CD8-positive, alpha-beta memory T cell (primary cell): ENCODE results near the gene MYCBP. TPM values are rescaled to one million over a fixed set of nuclear protein-coding genes. Genes with fewer than 3 reads are reported as not detected.
"Not testable (repeated sequence)": the region's sequence is repeated elsewhere in the genome, so short reads cannot be mapped to it uniquely, and the experiment has no call there.

ENCODE experiments used
- CTCF ChIA-PET: fragments of 350-600 bp; sonication (Branson Sonifier 250); formaldehyde crosslinking; loops from one replicate; lab custom pipeline; 2021; ENCODE audit warnings: antibody characterized with exemption; lab: Charles Lee
- POLR2A ChIA-PET: fragments of 350-600 bp; sonication (Branson Sonifier 250); formaldehyde crosslinking; loops from one replicate; lab custom pipeline; 2021; ENCODE audit warnings: antibody characterized with exemption; lab: Charles Lee
- DNase-seq, 5 donors: peaks; one replicate each; pipeline versions ENCODE4 v3.0.0 to v3.0.0-alpha.2; 2020 to 2022; ENCODE audit warnings: mixed read lengths in 1 of 5
- H3K27ac ChIP-seq: one replicate; pipeline ENCODE4 v1.7.0; 2013; ENCODE audit warnings: low read depth, mild to moderate bottlenecking, low read length, moderate library complexity
- H3K27me3 ChIP-seq: 2 replicates; pipeline ENCODE4 v1.7.0; 2013; ENCODE audit warnings: low read length, mild to moderate bottlenecking; ENCODE audit not compliant: insufficient read depth, poor library complexity, severe bottlenecking
- H3K36me3 ChIP-seq: 2 replicates; pipeline ENCODE4 v1.7.0; 2013; ENCODE audit warnings: mild to moderate bottlenecking, low read length, moderate library complexity; ENCODE audit not compliant: insufficient read depth
- H3K4me1 ChIP-seq: 2 replicates; pipeline ENCODE4 v1.7.0; 2013; ENCODE audit warnings: mild to moderate bottlenecking, low read length, moderate library complexity; ENCODE audit not compliant: insufficient read depth
- H3K4me3 ChIP-seq: 2 replicates; pipeline ENCODE4 v1.7.0; 2013; ENCODE audit warnings: mild to moderate bottlenecking, low read length
- H3K9me3 ChIP-seq: 2 replicates; pipeline ENCODE4 v1.7.0; 2013; ENCODE audit warnings: mild to moderate bottlenecking, low read length
- H3K27ac Mint-ChIP-seq, 8 donors: one replicate each; pipeline ENCODE4 v1.8.0; 2020 to 2021; ENCODE audit warnings: mixed read lengths in 8 of 8, mild to moderate bottlenecking in 6 of 8, inconsistent platforms in 3 of 8, moderate library complexity in 3 of 8
- H3K27me3 Mint-ChIP-seq, 2 donors: one replicate each; pipeline ENCODE4 v1.8.0; 2020 to 2021; ENCODE audit warnings: mixed read lengths in 2 of 2, mild to moderate bottlenecking in 1 of 2, moderate library complexity in 1 of 2
- H3K36me3 Mint-ChIP-seq, 3 donors: one replicate each; pipeline ENCODE4 v1.8.0; 2020 to 2021; ENCODE audit warnings: mixed read lengths in 3 of 3, inconsistent platforms in 1 of 3, mild to moderate bottlenecking in 1 of 3
- H3K4me1 Mint-ChIP-seq, 3 donors: one replicate each; pipeline ENCODE4 v1.8.0; 2020 to 2021; ENCODE audit warnings: mixed read lengths in 3 of 3, inconsistent platforms in 1 of 3, mild to moderate bottlenecking in 1 of 3
- H3K4me3 Mint-ChIP-seq, 7 donors: one replicate each; pipeline ENCODE4 v1.8.0; 2020 to 2021; ENCODE audit warnings: mixed read lengths in 7 of 7, mild to moderate bottlenecking in 6 of 7, moderate library complexity in 4 of 7, inconsistent platforms in 2 of 7
- H3K9me3 Mint-ChIP-seq, 5 donors: one replicate each; pipeline ENCODE4 v1.8.0; 2020 to 2022; ENCODE audit warnings: mixed read lengths in 5 of 5, mild to moderate bottlenecking in 3 of 5, moderate library complexity in 2 of 5, inconsistent platforms in 1 of 5
- polyA plus RNA-seq: library from polyadenylated mRNA; unstranded; fragments of 300-500 nt; fragmentation: Illumina TruSeq; gene quantifications from one replicate; pipeline ENCODE4 v1.2.3, GENCODE V29; 2021
- total RNA-seq, 2 experiments: library from RNA; stranded (reverse); gene quantifications; one replicate each; pipeline ENCODE4 v1.2.3, GENCODE V29; 2021

The MYCBP gene
- total and polyA plus RNA-seq, 3 experiments from 2014 or later, result 63.4 to 74.3 (median 63.9) TPM

- DNase-seq, result peak; percentile 96 to 99 (median 98)
- peaks cover 22% of the 10 kb centered on the region for H3K4me1 ChIP-seq
- peaks cover 6% of the 10 kb centered on the region for H3K36me3 ChIP-seq
- peak within 1 kb of the TSS; percentile 90 to 97 (median 94) for H3K4me3 Mint-ChIP-seq
- H3K27me3 Mint-ChIP-seq, result no peaks in the 10 kb centered on the region
- H3K4me3 ChIP-seq, result peak within 1 kb of the TSS; percentile 89
- H3K9me3 Mint-ChIP-seq, result no peaks in the 10 kb centered on the region
- ChIA-PET POLR2A (interaction anchor here (1.2 kb wide), 1 partner anchor 118 kb away, joined by 5 read pairs; no protein-coding TSS in a partner anchor), CTCF (interaction anchor here (1.1 to 1.2 kb wide), 3 partner anchors 106 to 239 kb away, joined by 3 read pairs; partner anchors contain the start of gene NDUFS5)
- peak within 1 kb of the TSS; percentile 58 for H3K27ac ChIP-seq
- peak within 1 kb of the TSS; percentile 76 to 95 (median 94) for H3K27ac Mint-ChIP-seq
- H3K4me1 Mint-ChIP-seq, result peaks cover 46 to 83% (median 80%) of the 10 kb centered on the region in 3 donors
- peaks cover 0 to 48% (median 9%) of the 10 kb centered on the region in 3 donors for H3K36me3 Mint-ChIP-seq
- no peaks in the 10 kb centered on the region for H3K9me3 ChIP-seq
- no peaks in the 10 kb centered on the region for H3K27me3 ChIP-seq
Measured at GRCh38 chr1:38859561-38860453, 13.3 kb downstream of the MYCBP start, which contains the start of gene RRAGC. RRAGC (minus strand) TSS chr1:38859772; CDS start chr1:38859646, 126 bp downstream.

DNA sequence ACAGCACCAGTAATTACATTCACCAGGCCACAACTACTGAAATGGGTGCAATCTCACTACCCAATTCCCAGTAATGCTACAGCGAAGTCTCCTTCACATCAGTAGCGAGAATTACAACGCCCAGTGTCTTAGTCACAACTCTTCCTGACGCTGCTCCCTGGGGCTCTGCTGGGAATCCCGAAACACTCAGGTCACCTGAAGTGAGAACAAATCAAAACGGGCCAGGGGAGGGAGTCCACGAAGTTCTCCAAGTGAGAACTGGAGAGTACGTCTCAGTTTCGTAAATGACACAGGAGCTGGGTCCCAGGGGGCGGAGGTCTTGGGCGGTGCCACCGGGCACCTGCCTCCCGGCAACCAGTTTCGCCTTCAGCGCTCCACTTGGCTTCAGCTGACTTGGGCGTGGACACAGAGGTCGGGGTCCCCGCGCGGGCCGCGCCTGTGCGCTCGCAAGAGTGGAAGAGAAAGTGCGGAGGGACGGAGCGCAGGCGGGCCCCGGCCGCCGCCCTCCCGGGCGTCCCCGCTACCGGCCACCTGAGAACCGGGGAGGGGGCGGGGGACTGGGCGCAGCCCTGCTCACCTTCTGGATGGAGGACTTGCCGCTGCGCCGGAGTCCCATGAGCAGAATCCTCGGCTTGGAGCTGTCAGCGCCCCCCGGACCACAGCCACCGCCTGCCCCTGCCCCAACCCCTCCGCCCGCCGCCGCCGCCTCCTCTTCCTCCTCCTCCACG is 14.2 kb downstream of the MYCBP start:
- POLR2A ChIA-PET, result interaction anchor here (1.2 kb wide), 1 partner anchor 118 kb away, joined by 5 read pairs; no protein-coding TSS in a partner anchor
- Histone ChIP-seq H3K4me1 (peaks cover 22% of the 10 kb centered on the region), H3K27me3 (no peaks in the 10 kb centered on the region), H3K36me3 (peaks cover 6% of the 10 kb centered on the region), H3K9me3 (no peaks in the 10 kb centered on the region), H3K27ac (peak overlapping the region; percentile 58), H3K4me3 (peak overlapping the region; percentile 89)
- H3K27me3 Mint-ChIP-seq, result no peaks in the 10 kb centered on the region
- peak overlapping the region; percentile 90 to 97 (median 94) for H3K4me3 Mint-ChIP-seq
- CTCF ChIA-PET, result interaction anchor here (1.1 to 1.2 kb wide), 2 partner anchors 107 to 167 kb away, joined by 3 read pairs; partner anchors contain the start of gene NDUFS5
- H3K9me3 Mint-ChIP-seq, result no peaks in the 10 kb centered on the region
- peak overlapping the region; percentile 54 to 94 (median 90) for H3K27ac Mint-ChIP-seq
- peak in 3 of 5 donors; percentile 21 to 63 (median 32) for DNase-seq
- peaks cover 46 to 82% (median 76%) of the 10 kb centered on the region in 3 donors for H3K4me1 Mint-ChIP-seq
- peaks cover 0 to 47% (median 9%) of the 10 kb centered on the region in 3 donors for H3K36me3 Mint-ChIP-seq

- CTCF ChIA-PET, result no interaction called here
- H3K9me3 Mint-ChIP-seq, result no peaks in the 10 kb centered on the region
Measured at GRCh38 chr1:38852780-38853179, 20.4 kb downstream of the MYCBP start.

GRCh38 chr1:38848071-38848470 is 25.1 kb downstream of the MYCBP start:
- no peaks in the 10 kb centered on the region for H3K4me1 ChIP-seq
- CTCF ChIA-PET, result no interaction called here
- Mint-ChIP-seq H3K27ac (peak overlapping the region in 2 of 8 donors; percentile 57 to 58), H3K36me3 (peaks cover 6 to 77% (median 29%) of the 10 kb centered on the region in 3 donors), H3K9me3 (no peaks in the 10 kb centered on the region), H3K27me3 (no peaks in the 10 kb centered on the region), H3K4me3 (no peak overlapping the region), H3K4me1 (peaks cover 15 to 36% (median 22%) of the 10 kb centered on the region in 3 donors)
- no peak overlapping the region for H3K4me3 ChIP-seq
- H3K27me3 ChIP-seq, result no peaks in the 10 kb centered on the region
- peaks cover 9% of the 10 kb centered on the region for H3K36me3 ChIP-seq
- no peak for DNase-seq
- H3K9me3 ChIP-seq, result no peaks in the 10 kb centered on the region
- no peak overlapping the region for H3K27ac ChIP-seq
- POLR2A ChIA-PET, result no interaction called here

More at GRCh38 chr1:38852780-38853179, 20.4 kb downstream of the MYCBP start:
- Histone ChIP-seq H3K36me3 (peaks cover 14% of the 10 kb centered on the region), H3K9me3 (no peaks in the 10 kb centered on the region), H3K27me3 (no peaks in the 10 kb centered on the region), H3K27ac (no peak overlapping the region), H3K4me3 (no peak overlapping the region), H3K4me1 (peaks cover 1% of the 10 kb centered on the region)
- H3K36me3 Mint-ChIP-seq, result peaks cover 0 to 65% (median 22%) of the 10 kb centered on the region in 3 donors
- no peaks in the 10 kb centered on the region for H3K27me3 Mint-ChIP-seq
- peak overlapping the region in 5 of 8 donors; percentile 1 to 77 (median 34) for H3K27ac Mint-ChIP-seq
- no peak overlapping the region for H3K4me3 Mint-ChIP-seq
- peaks cover 23 to 47% (median 47%) of the 10 kb centered on the region in 3 donors for H3K4me1 Mint-ChIP-seq
- DNase-seq, result no peak
- POLR2A ChIA-PET, result no interaction called here

- H3K36me3 Mint-ChIP-seq, result peaks cover 6 to 75% (median 25%) of the 10 kb centered on the region in 3 donors
- CTCF ChIA-PET, result interaction anchor here (1.1 to 1.8 kb wide), 3 partner anchors 11 to 246 kb away, joined by 3 to 5 read pairs (median 3); no protein-coding TSS in a partner anchor
- H3K27ac Mint-ChIP-seq, result peak overlapping the region in 1 of 8 donors; percentile 76
- Histone ChIP-seq H3K4me3 (no peak overlapping the region), H3K27me3 (no peaks in the 10 kb centered on the region), H3K9me3 (no peaks in the 10 kb centered on the region), H3K27ac (no peak overlapping the region), H3K4me1 (no peaks in the 10 kb centered on the region), H3K36me3 (peaks cover 5% of the 10 kb centered on the region)
- DNase-seq, result no peak
- no peaks in the 10 kb centered on the region for H3K9me3 Mint-ChIP-seq
- peaks cover 11 to 35% (median 20%) of the 10 kb centered on the region in 3 donors for H3K4me1 Mint-ChIP-seq
- POLR2A ChIA-PET, result no interaction called here
- H3K27me3 Mint-ChIP-seq, result no peaks in the 10 kb centered on the region
- H3K4me3 Mint-ChIP-seq, result no peak overlapping the region
Measured at GRCh38 chr1:38846210-38846609, 26.9 kb downstream of the MYCBP start.

GRCh38 chr1:38845088-38845487 is 28.1 kb downstream of the MYCBP start:
- H3K9me3 Mint-ChIP-seq, DNase-seq, H3K36me3 ChIP-seq, H3K27me3 ChIP-seq, H3K9me3 ChIP-seq, H3K27ac Mint-ChIP-seq, H3K4me1 ChIP-seq, H3K27me3 Mint-ChIP-seq, H3K27ac ChIP-seq, POLR2A ChIA-PET, H3K4me3 ChIP-seq, H3K4me3 Mint-ChIP-seq: not testable (repeated sequence)
- H3K4me1 Mint-ChIP-seq, result peaks cover 14 to 40% (median 25%) of the 10 kb centered on the region in 3 donors
- H3K36me3 Mint-ChIP-seq, result peaks cover 6 to 75% (median 26%) of the 10 kb centered on the region in 3 donors
- CTCF ChIA-PET, result interaction anchor here (0.6 to 1.8 kb wide), 2 partner anchors 10 to 714 kb away, joined by 3 to 5 read pairs; no protein-coding TSS in a partner anchor

DNA sequence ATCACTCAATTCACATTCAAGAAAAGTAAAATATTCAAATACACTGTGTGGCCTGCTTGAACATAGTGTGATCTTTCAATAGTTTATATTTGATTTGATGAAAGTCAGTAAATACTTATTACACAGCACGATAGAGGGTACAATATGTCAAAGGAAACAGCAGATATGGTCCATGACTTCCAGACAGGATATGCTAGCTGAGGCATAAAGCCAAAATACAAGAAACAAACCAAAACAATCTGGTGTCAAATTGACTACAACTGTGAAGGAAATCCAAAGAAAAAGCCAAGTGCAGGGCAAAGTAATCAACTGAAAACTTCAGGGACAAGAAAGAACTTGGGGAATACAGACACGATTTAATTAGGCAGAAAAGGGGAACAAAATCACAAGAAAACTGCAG is 32.9 kb downstream of the MYCBP start:
- no peak for DNase-seq
- Histone ChIP-seq H3K4me1 (no peaks in the 10 kb centered on the region), H3K27me3 (no peaks in the 10 kb centered on the region), H3K27ac (no peak overlapping the region), H3K4me3 (no peak overlapping the region), H3K36me3 (peaks cover 17% of the 10 kb centered on the region), H3K9me3 (no peaks in the 10 kb centered on the region)
- Mint-ChIP-seq H3K27ac (peak overlapping the region in 5 of 8 donors; percentile 14 to 34 (median 27)), H3K4me3 (no peak overlapping the region), H3K9me3 (no peaks in the 10 kb centered on the region), H3K4me1 (peaks cover 14 to 22% (median 17%) of the 10 kb centered on the region in 3 donors), H3K27me3 (no peaks in the 10 kb centered on the region), H3K36me3 (peaks cover 5 to 67% (median 30%) of the 10 kb centered on the region in 3 donors)
- CTCF ChIA-PET, result no interaction called here
- POLR2A ChIA-PET, result interaction anchor here (0.6 kb wide), 1 partner anchor 213 kb away, joined by 3 read pairs; no protein-coding TSS in a partner anchor
